Spleen (tissue), 7 donors: ENCODE data around the gene DRG1.

ENCODE experiments used
- POLR2A ChIP-seq, 3 donors: fragments of 450-650 bp; IDR thresholded peaks; one replicate each; pipeline ENCODE4 v1.5.1; 2017; ENCODE audit warnings: antibody characterized with exemption in 3 of 3, mild to moderate bottlenecking in 1 of 3
- POLR2AphosphoS5 ChIP-seq, 3 donors: sonication (generic); formaldehyde crosslinking; IDR thresholded peaks; one replicate each; pipeline ENCODE4 v1.5.1; 2017; ENCODE audit warnings: antibody characterized with exemption in 3 of 3
- TF ChIP-seq, protein P1 (sequence below), 11 experiments: fragments of 200-600 bp in 7 of 11; fragments of 450-650 bp in 4 of 11; sonication (generic) in 4 of 11; IDR thresholded peaks in 8 of 11; conservative IDR thresholded peaks in 3 of 11; 1 replicate in 7 of 11; 2 replicates in 4 of 11; pipeline versions ENCODE4 v1.4.0 to v1.8.0; 2016 to 2021; ENCODE audit warnings: antibody characterized with exemption in 11 of 11, inconsistent platforms in 4 of 11, mild to moderate bottlenecking in 1 of 11
- donor health status: DM: no; HTN: no; CAD: no; lungs with moderate emphysema.
- donor health status: DM: no; HTN: no; CAD: no.
- donor health status: DM: no; HTN: no; CAD: no.

DNA sequence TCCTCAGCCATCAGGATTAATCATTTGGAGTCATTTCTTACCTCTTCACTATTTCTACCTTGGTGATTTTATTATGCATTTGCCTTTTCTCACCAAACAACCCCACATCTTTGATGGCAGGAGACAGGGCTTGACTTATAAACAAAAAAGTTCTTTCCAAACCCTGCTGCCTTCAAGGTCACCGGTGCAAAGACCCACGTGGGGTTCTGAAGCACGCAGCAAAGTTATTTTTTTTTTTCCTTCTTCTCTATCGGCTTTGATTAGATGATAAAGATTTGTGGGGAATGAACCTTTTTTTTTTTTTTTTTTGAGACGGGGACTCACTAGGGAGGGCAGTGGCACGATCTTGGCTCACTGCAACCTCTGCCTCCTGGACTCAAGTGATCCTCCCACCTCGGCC is 44.1 kb downstream of the DRG1 start:
- TF ChIP-seq, protein P1, sequence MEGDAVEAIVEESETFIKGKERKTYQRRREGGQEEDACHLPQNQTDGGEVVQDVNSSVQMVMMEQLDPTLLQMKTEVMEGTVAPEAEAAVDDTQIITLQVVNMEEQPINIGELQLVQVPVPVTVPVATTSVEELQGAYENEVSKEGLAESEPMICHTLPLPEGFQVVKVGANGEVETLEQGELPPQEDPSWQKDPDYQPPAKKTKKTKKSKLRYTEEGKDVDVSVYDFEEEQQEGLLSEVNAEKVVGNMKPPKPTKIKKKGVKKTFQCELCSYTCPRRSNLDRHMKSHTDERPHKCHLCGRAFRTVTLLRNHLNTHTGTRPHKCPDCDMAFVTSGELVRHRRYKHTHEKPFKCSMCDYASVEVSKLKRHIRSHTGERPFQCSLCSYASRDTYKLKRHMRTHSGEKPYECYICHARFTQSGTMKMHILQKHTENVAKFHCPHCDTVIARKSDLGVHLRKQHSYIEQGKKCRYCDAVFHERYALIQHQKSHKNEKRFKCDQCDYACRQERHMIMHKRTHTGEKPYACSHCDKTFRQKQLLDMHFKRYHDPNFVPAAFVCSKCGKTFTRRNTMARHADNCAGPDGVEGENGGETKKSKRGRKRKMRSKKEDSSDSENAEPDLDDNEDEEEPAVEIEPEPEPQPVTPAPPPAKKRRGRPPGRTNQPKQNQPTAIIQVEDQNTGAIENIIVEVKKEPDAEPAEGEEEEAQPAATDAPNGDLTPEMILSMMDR (IDR thresholded peaks at IDR 0.05 in 8 of 11, conservative IDR thresholded peaks at IDR 0.05 in 3 of 11) = no peak
- TF ChIP-seq POLR2AphosphoS5 (IDR thresholded peaks at IDR 0.05) (no peak), POLR2A (IDR thresholded peaks at IDR 0.05) (no peak)
